Neural progenitor cell (in vitro differentiated cells): Measurements from ENCODE around the gene RBBP5. TPM values are rescaled to one million over a fixed set of nuclear protein-coding genes. Genes with fewer than 3 reads are reported as not detected.

Source experiments
- DNase-seq: peaks from one replicate; pipeline ENCODE4 v3.0.0-alpha.2; 2016; ENCODE audit warnings: low spot score
- H2AFZ ChIP-seq: fragments of 200-600 bp; sonication (generic); replicated peaks from 2 replicates; pipeline ENCODE4 v1.6.1; 2016; ENCODE audit warnings: antibody characterized with exemption
- H3F3A ChIP-seq: fragments of 200-600 bp; sonication (generic); 2 replicates; pipeline ENCODE4 v1.6.1; 2016; ENCODE audit warnings: antibody characterized with exemption, low read depth
- H3K27ac ChIP-seq: fragments of 200-600 bp; sonication (generic); 2 replicates; pipeline ENCODE4 v1.5.1; 2016; ENCODE audit warnings: mild to moderate bottlenecking
- H3K27me3 ChIP-seq: fragments of 200-600 bp; sonication (generic); 2 replicates; pipeline ENCODE4 v1.6.1; 2016; ENCODE audit warnings: mild to moderate bottlenecking, moderate library complexity
- H3K36me3 ChIP-seq: fragments of 200-600 bp; sonication (generic); 2 replicates; pipeline ENCODE4 v1.5.1; 2016
- H3K4me1 ChIP-seq: fragments of 200-600 bp; sonication (generic); 2 replicates; pipeline ENCODE4 v1.6.1; 2016; ENCODE audit warnings: mixed run types
- H3K4me2 ChIP-seq: fragments of 200-600 bp; sonication (generic); 2 replicates; pipeline ENCODE4 v1.6.1; 2016
- H3K4me3 ChIP-seq: fragments of 200-600 bp; sonication (generic); 2 replicates; pipeline ENCODE4 v1.5.1; 2016
- H3K79me2 ChIP-seq: fragments of 200-600 bp; sonication (generic); 2 replicates; pipeline ENCODE4 v1.6.1; 2016; ENCODE audit warnings: low read depth
- H3K9ac ChIP-seq: fragments of 200-600 bp; sonication (generic); 2 replicates; pipeline ENCODE4 v1.6.1; 2016
- H3K9me3 ChIP-seq: fragments of 200-600 bp; sonication (generic); 2 replicates; pipeline ENCODE4 v1.5.1; 2016; ENCODE audit warnings: low read depth
- H4K20me1 ChIP-seq: fragments of 200-600 bp; sonication (generic); 2 replicates; pipeline ENCODE4 v1.6.1; 2016; ENCODE audit warnings: low read depth
- H3K27ac Mint-ChIP-seq: 3 replicates; pipeline ENCODE4 v1.8.0; 2021; ENCODE audit warnings: mixed read lengths
- H3K27me3 Mint-ChIP-seq: 2 replicates; pipeline ENCODE4 v1.8.0; 2022; ENCODE audit warnings: low read depth, mild to moderate bottlenecking, inconsistent platforms, moderate library complexity, mixed read lengths; ENCODE audit not compliant: insufficient read depth
- H3K36me3 Mint-ChIP-seq: 3 replicates; pipeline ENCODE4 v1.8.0; 2021; ENCODE audit warnings: mixed read lengths
- H3K4me1 Mint-ChIP-seq: 3 replicates; pipeline ENCODE4 v1.8.0; 2021; ENCODE audit warnings: mixed read lengths
- H3K4me3 Mint-ChIP-seq: 3 replicates; pipeline ENCODE4 v1.8.0; 2021; ENCODE audit warnings: mild to moderate bottlenecking, moderate library complexity, mixed read lengths
- H3K9me3 Mint-ChIP-seq: 3 replicates; pipeline ENCODE4 v1.8.0; 2020; ENCODE audit warnings: mixed read lengths
- CTCF ChIP-seq: fragments of 200-600 bp; sonication (generic); IDR thresholded peaks from 2 replicates; pipeline ENCODE4 v1.5.1; 2017; ENCODE audit warnings: antibody characterized with exemption, mild to moderate bottlenecking
- EZH2 ChIP-seq: fragments of 200-600 bp; sonication (generic); IDR thresholded peaks from 2 replicates; pipeline ENCODE4 v1.6.1; 2017; ENCODE audit warnings: antibody characterized with exemption, mild to moderate bottlenecking, moderate library complexity
- EZH2phosphoT487 ChIP-seq: fragments of 200-600 bp; sonication (generic); IDR thresholded peaks from 2 replicates; pipeline ENCODE4 v1.6.1; 2017; ENCODE audit warnings: antibody characterized with exemption
- total RNA-seq: library from RNA; depleted of rRNA; stranded (reverse); fragments of >200 nt; gene quantifications from 2 replicates; pipeline ENCODE4 v1.2.3, GENCODE V29; 2015; ENCODE audit warnings: low replicate concordance

The RBBP5 gene
- total RNA-seq, 1 donor from 2014 or later: 30.1 TPM

GRCh38 chr1:205042911-205043806 lies 78.6 kb downstream of the RBBP5 start, which contains the start of gene CNTN2:
TSS of gene CNTN2 (plus strand) at chr1:205043212. CDS start at chr1:205053186, 9,974 bp downstream.
- H3K4me1 ChIP-seq: peaks cover 40% of the 10 kb centered on the region
- H2AFZ ChIP-seq: peak within 1 kb of the TSS; percentile 63
- H4K20me1 ChIP-seq: peaks cover 10% of the 10 kb centered on the region
- no peaks in the 10 kb centered on the region for H3K9me3 Mint-ChIP-seq
- peaks cover 8% of the 10 kb centered on the region for H3F3A ChIP-seq
- no peak within 1 kb of the TSS for H3K27ac ChIP-seq
- H3K27me3 Mint-ChIP-seq: peaks cover 32% of the 10 kb centered on the region
- H3K9ac ChIP-seq: no peak within 1 kb of the TSS
- TF ChIP-seq CTCF (no peak), EZH2 (no peak), EZH2phosphoT487 (no peak)
- H3K27ac Mint-ChIP-seq: no peak within 1 kb of the TSS
- H3K4me3 ChIP-seq: peak within 1 kb of the TSS; percentile 50
- H3K27me3 ChIP-seq: peaks cover 33% of the 10 kb centered on the region
- H3K79me2 ChIP-seq: peaks cover 6% of the 10 kb centered on the region
- DNase-seq: peak; percentile 77
- H3K4me1 Mint-ChIP-seq: peaks cover 32% of the 10 kb centered on the region
- no peaks in the 10 kb centered on the region for H3K36me3 ChIP-seq
- peak within 1 kb of the TSS; percentile 64 for H3K4me3 Mint-ChIP-seq
- H3K4me2 ChIP-seq: peak within 1 kb of the TSS; percentile 94
- H3K36me3 Mint-ChIP-seq: no peaks in the 10 kb centered on the region
- no peaks in the 10 kb centered on the region for H3K9me3 ChIP-seq

- no peaks in the 10 kb centered on the region for H3K36me3 ChIP-seq
- H3K27ac Mint-ChIP-seq: no peak overlapping the region
- peak overlapping the region; percentile 63 for H2AFZ ChIP-seq
- peaks cover 33% of the 10 kb centered on the region for H3K27me3 ChIP-seq
- H3K27ac ChIP-seq: no peak overlapping the region
- H3K4me1 ChIP-seq: peaks cover 40% of the 10 kb centered on the region
- H3K9ac ChIP-seq: no peak overlapping the region
- H3K9me3 ChIP-seq: no peaks in the 10 kb centered on the region
- H3K4me1 Mint-ChIP-seq: peaks cover 29% of the 10 kb centered on the region
- no peak for DNase-seq
- H3F3A ChIP-seq: peaks cover 8% of the 10 kb centered on the region
- peaks cover 10% of the 10 kb centered on the region for H4K20me1 ChIP-seq
- peaks cover 6% of the 10 kb centered on the region for H3K79me2 ChIP-seq
- H3K9me3 Mint-ChIP-seq: no peaks in the 10 kb centered on the region
- H3K27me3 Mint-ChIP-seq: peaks cover 32% of the 10 kb centered on the region
- peak overlapping the region; percentile 50 for H3K4me3 ChIP-seq
- no peaks in the 10 kb centered on the region for H3K36me3 Mint-ChIP-seq
- peak overlapping the region; percentile 50 for H3K4me3 Mint-ChIP-seq
- H3K4me2 ChIP-seq: peak overlapping the region; percentile 94
- TF ChIP-seq EZH2 (no peak), EZH2phosphoT487 (no peak), CTCF (no peak)
Measured at GRCh38 chr1:205041998-205042910, 79.5 kb downstream of the RBBP5 start.

GRCh38 chr1:205041001-205041715 lies 80.6 kb downstream of the RBBP5 start:
- Histone ChIP-seq H3K9me3 (no peaks in the 10 kb centered on the region), H3K27ac (no peak overlapping the region), H3K79me2 (peaks cover 6% of the 10 kb centered on the region), H3K9ac (no peak overlapping the region), H3F3A (peaks cover 8% of the 10 kb centered on the region), H3K4me2 (no peak overlapping the region), H4K20me1 (peaks cover 10% of the 10 kb centered on the region), H3K27me3 (peaks cover 33% of the 10 kb centered on the region), H3K4me1 (peaks cover 30% of the 10 kb centered on the region), H2AFZ (no peak overlapping the region), H3K36me3 (no peaks in the 10 kb centered on the region), H3K4me3 (no peak overlapping the region)
- DNase-seq: no peak
- Mint-ChIP-seq H3K27ac (no peak overlapping the region), H3K4me1 (peaks cover 19% of the 10 kb centered on the region), H3K9me3 (no peaks in the 10 kb centered on the region), H3K4me3 (peak overlapping the region; percentile 28), H3K36me3 (no peaks in the 10 kb centered on the region), H3K27me3 (peaks cover 27% of the 10 kb centered on the region)
- TF ChIP-seq EZH2 (no peak), CTCF (no peak), EZH2phosphoT487 (no peak)
